Astrocyte (in vitro differentiated cells and primary cell): Measurements from ENCODE around the gene CCDC71. TPM values are rescaled to one million over a fixed set of nuclear protein-coding genes. Genes with fewer than 3 reads are reported as not detected.
A peak's percentile ranks its signal among the peaks of the same experiment; 100 is the strongest.

Experiments used
- DNase-seq: peaks from one replicate; pipeline ENCODE4 v3.0.0-alpha.2; 2010; ENCODE audit warnings: low read depth
- FAIRE-seq: peaks from 2 replicates; lab custom pipeline; 2011; peaks lifted over from hg19 to GRCh38; lab: Jason Lieb, UNC
- H2AFZ ChIP-seq: 2 replicates; pipeline ENCODE4 v1.6.0; 2012; ENCODE audit warnings: low read depth, low read length, inconsistent platforms
- H3K27ac ChIP-seq: 2 replicates; pipeline ENCODE4 v1.5.1; 2011; ENCODE audit warnings: low read depth, low read length, inconsistent platforms
- H3K27me3 ChIP-seq: 2 replicates; pipeline ENCODE4 v1.6.0; 2011; ENCODE audit warnings: low read length, inconsistent platforms; ENCODE audit not compliant: insufficient read depth
- H3K36me3 ChIP-seq: 2 replicates; pipeline ENCODE4 v1.5.1; 2011; ENCODE audit warnings: low read length, inconsistent platforms; ENCODE audit not compliant: insufficient read depth
- H3K4me1 ChIP-seq: 2 replicates; pipeline ENCODE4 v1.5.1; 2011; ENCODE audit warnings: low read length, inconsistent platforms; ENCODE audit not compliant: insufficient read depth
- H3K4me2 ChIP-seq: 2 replicates; pipeline ENCODE4 v1.6.0; 2012; ENCODE audit warnings: low read length, inconsistent platforms
- H3K4me3 ChIP-seq: 2 replicates; pipeline ENCODE4 v1.5.1; 2011; ENCODE audit warnings: low read depth, mild to moderate bottlenecking, low read length, inconsistent platforms; ENCODE audit not compliant: insufficient read depth
- H3K79me2 ChIP-seq: 2 replicates; pipeline ENCODE4 v1.6.0; 2012; ENCODE audit warnings: mild to moderate bottlenecking, low read length, inconsistent platforms; ENCODE audit not compliant: insufficient read depth
- H3K9ac ChIP-seq: 2 replicates; pipeline ENCODE4 v1.6.0; 2012; ENCODE audit warnings: mild to moderate bottlenecking, low read length, inconsistent platforms
- H3K9me3 ChIP-seq: 2 replicates; pipeline ENCODE4 v1.5.1; 2012; ENCODE audit warnings: low read depth, mild to moderate bottlenecking, low read length, inconsistent platforms; ENCODE audit not compliant: insufficient read depth
- H4K20me1 ChIP-seq: 2 replicates; pipeline ENCODE4 v1.6.0; 2012; ENCODE audit warnings: low read length, inconsistent platforms; ENCODE audit not compliant: insufficient read depth
- H3K27ac Mint-ChIP-seq: one replicate; pipeline ENCODE4 v1.8.0; 2021; ENCODE audit warnings: mild to moderate bottlenecking, mixed read lengths; ENCODE audit not compliant: unreplicated experiment
- H3K27me3 Mint-ChIP-seq: one replicate; pipeline ENCODE4 v1.8.0; 2021; ENCODE audit warnings: low read depth, mixed read lengths; ENCODE audit not compliant: unreplicated experiment
- H3K36me3 Mint-ChIP-seq: one replicate; pipeline ENCODE4 v1.8.0; 2021; ENCODE audit warnings: low read depth, mixed read lengths; ENCODE audit not compliant: unreplicated experiment
- H3K4me1 Mint-ChIP-seq: one replicate; pipeline ENCODE4 v1.8.0; 2021; ENCODE audit warnings: low read depth, mixed read lengths; ENCODE audit not compliant: unreplicated experiment
- H3K4me3 Mint-ChIP-seq: one replicate; pipeline ENCODE4 v1.8.0; 2021; ENCODE audit warnings: mild to moderate bottlenecking, moderate library complexity, mixed read lengths; ENCODE audit not compliant: unreplicated experiment
- H3K9me3 Mint-ChIP-seq: one replicate; pipeline ENCODE4 v1.8.0; 2021; ENCODE audit warnings: mild to moderate bottlenecking, mixed read lengths; ENCODE audit not compliant: unreplicated experiment
- CTCF ChIP-seq: IDR thresholded peaks from 2 replicates; pipeline ENCODE4 v1.5.1; 2011; ENCODE audit warnings: low read depth, mild to moderate bottlenecking, inconsistent platforms, low read length, moderate library complexity; ENCODE audit not compliant: insufficient read depth
- EZH2 ChIP-seq: IDR thresholded peaks from 2 replicates; pipeline ENCODE4 v1.6.1; 2012; ENCODE audit warnings: mild to moderate bottlenecking, low read length, inconsistent platforms; ENCODE audit not compliant: insufficient read depth
- total RNA-seq: library from RNA; stranded (reverse); gene quantifications from 2 replicates; pipeline ENCODE4 v1.2.1, GENCODE V29; 2021

Gene CCDC71
- total RNA-seq, 1 donor from 2014 or later: 18.5 TPM

GRCh38 chr3:49134471-49135265 is 31.5 kb downstream of the CCDC71 start:
- H3K27ac Mint-ChIP-seq: no peak overlapping the region
- H3K27ac ChIP-seq: no peak overlapping the region
- peaks cover 7% of the 10 kb centered on the region for H3K36me3 ChIP-seq
- no peak overlapping the region for H2AFZ ChIP-seq
- H3K27me3 ChIP-seq: no peaks in the 10 kb centered on the region
- H3K79me2 ChIP-seq: peaks cover 32% of the 10 kb centered on the region
- H3K4me1 Mint-ChIP-seq: peaks cover 10% of the 10 kb centered on the region
- no peaks in the 10 kb centered on the region for H3K9me3 Mint-ChIP-seq
- H3K9me3 ChIP-seq: no peaks in the 10 kb centered on the region
- peaks cover 25% of the 10 kb centered on the region for H4K20me1 ChIP-seq
- H3K27me3 Mint-ChIP-seq: no peaks in the 10 kb centered on the region
- no peak for FAIRE-seq
- H3K9ac ChIP-seq: no peak overlapping the region
- peaks cover 4% of the 10 kb centered on the region for H3K36me3 Mint-ChIP-seq
- no peak overlapping the region for H3K4me3 ChIP-seq
- peaks cover 22% of the 10 kb centered on the region for H3K4me1 ChIP-seq
- TF ChIP-seq EZH2 (no peak), CTCF (no peak)
- peak overlapping the region; percentile 50 for H3K4me3 Mint-ChIP-seq
- peak overlapping the region; percentile 99 for H3K4me2 ChIP-seq
- DNase-seq: no peak

- FAIRE-seq: no peak
- peak overlapping the region; percentile 90 for H3K4me3 Mint-ChIP-seq
- Histone ChIP-seq H3K4me3 (peak overlapping the region; percentile 97), H3K4me1 (peaks cover 22% of the 10 kb centered on the region), H3K9ac (peak overlapping the region; percentile 97), H3K27ac (peak overlapping the region; percentile 81), H3K27me3 (no peaks in the 10 kb centered on the region), H2AFZ (peak overlapping the region; percentile 95), H4K20me1 (peaks cover 37% of the 10 kb centered on the region), H3K4me2 (peak overlapping the region; percentile 99), H3K36me3 (peaks cover 7% of the 10 kb centered on the region), H3K79me2 (peaks cover 45% of the 10 kb centered on the region), H3K9me3 (no peaks in the 10 kb centered on the region)
- no peaks in the 10 kb centered on the region for H3K9me3 Mint-ChIP-seq
- H3K36me3 Mint-ChIP-seq: peaks cover 13% of the 10 kb centered on the region
- H3K27ac Mint-ChIP-seq: peak overlapping the region; percentile 83
- TF ChIP-seq EZH2 (no peak), CTCF (no peak)
- DNase-seq: peak; percentile 90
- H3K4me1 Mint-ChIP-seq: peaks cover 10% of the 10 kb centered on the region
- no peaks in the 10 kb centered on the region for H3K27me3 Mint-ChIP-seq
Observed at GRCh38 chr3:49133226-49133951, 32.7 kb downstream of the CCDC71 start.
